Measurements from ENCODE around the gene P3H2.
A peak's percentile ranks its signal among the peaks of the same experiment; 100 is the strongest.

Gene P3H2

GRCh38 chr3:190125436-190126068, 4.9 kb upstream of the P3H2 start:
- H3K4me1 ChIP-seq (ENCODE audit: insufficient read depth, low read length), result peaks cover 11% of the 10 kb centered on the region; the same call in 1 of the 2 replicates
- H3K4me3 ChIP-seq (ENCODE audit: low read length), result no peak overlapping the region
- H3K27me3 ChIP-seq (ENCODE audit: insufficient read depth, low read length), result peaks cover 7% of the 10 kb centered on the region
- 93% methylated on average over 7 of the region's 9 CpGs for WGBS
- no peaks in the 10 kb centered on the region for H3K9me3 ChIP-seq (ENCODE audit: insufficient read depth, low read depth, low read length)
- no peak overlapping the region for H3K27ac ChIP-seq (ENCODE audit: low read depth, low read length)
- no peaks in the 10 kb centered on the region for H3K36me3 ChIP-seq (ENCODE audit: insufficient read depth, low read length)
- no peak overlapping the region for H3K9ac ChIP-seq (ENCODE audit: low read depth, low read length)

- Histone ChIP-seq H3K4me1 (ENCODE audit: insufficient read depth, low read length) (peaks cover 11% of the 10 kb centered on the region; the same call in 1 of the 2 replicates), H3K9me3 (ENCODE audit: insufficient read depth, low read depth, low read length) (no peaks in the 10 kb centered on the region), H3K36me3 (ENCODE audit: insufficient read depth, low read length) (no peaks in the 10 kb centered on the region), H3K9ac (ENCODE audit: low read depth, low read length) (no peak overlapping the region), H3K27ac (ENCODE audit: low read depth, low read length) (no peak overlapping the region), H3K27me3 (ENCODE audit: insufficient read depth, low read length) (peaks cover 18% of the 10 kb centered on the region), H3K4me3 (ENCODE audit: low read length) (no peak overlapping the region)
- WGBS, result 70% methylated on average over 3 of the region's 3 CpGs
Observed at GRCh38 chr3:190124067-190124466, 3.4 kb upstream of the P3H2 start.

- 74% methylated on average over 8 of the region's 8 CpGs for WGBS
- no peak overlapping the region for H3K4me3 ChIP-seq (ENCODE audit: low read length)
- H3K36me3 ChIP-seq (ENCODE audit: insufficient read depth, low read length), result no peaks in the 10 kb centered on the region
- H3K9ac ChIP-seq (ENCODE audit: low read depth, low read length), result no peak overlapping the region
- no peaks in the 10 kb centered on the region for H3K9me3 ChIP-seq (ENCODE audit: insufficient read depth, low read depth, low read length)
- H3K4me1 ChIP-seq (ENCODE audit: insufficient read depth, low read length), result peaks cover 18% of the 10 kb centered on the region
- no peak overlapping the region for H3K27ac ChIP-seq (ENCODE audit: low read depth, low read length)
- H3K27me3 ChIP-seq (ENCODE audit: insufficient read depth, low read length), result peaks cover 18% of the 10 kb centered on the region
Observed at GRCh38 chr3:190122198-190122771, 1.6 kb upstream of the P3H2 start.

- Histone ChIP-seq H3K4me1 (ENCODE audit: insufficient read depth, low read length) (peaks cover 27% of the 10 kb centered on the region), H3K36me3 (ENCODE audit: insufficient read depth, low read length) (no peaks in the 10 kb centered on the region), H3K9me3 (ENCODE audit: insufficient read depth, low read depth, low read length) (no peaks in the 10 kb centered on the region), H3K9ac (ENCODE audit: low read depth, low read length) (no peak overlapping the region), H3K27ac (ENCODE audit: low read depth, low read length) (no peak overlapping the region), H3K4me3 (ENCODE audit: low read length) (no peak overlapping the region; the same call in 1 of the 2 replicates), H3K27me3 (ENCODE audit: insufficient read depth, low read length) (peaks cover 18% of the 10 kb centered on the region)
- 89% methylated on average over 12 of the region's 12 CpGs for WGBS
Observed at GRCh38 chr3:190121383-190121782, 686 bp upstream of the P3H2 start.

GRCh38 chr3:190121061-190121377, 322 bp upstream of the P3H2 start:
- Histone ChIP-seq H3K4me3 (ENCODE audit: low read length) (peak overlapping the region; percentile 82), H3K4me1 (ENCODE audit: insufficient read depth, low read length) (peaks cover 29% of the 10 kb centered on the region), H3K36me3 (ENCODE audit: insufficient read depth, low read length) (no peaks in the 10 kb centered on the region), H3K9ac (ENCODE audit: low read depth, low read length) (no peak overlapping the region), H3K27ac (ENCODE audit: low read depth, low read length) (no peak overlapping the region), H3K27me3 (ENCODE audit: insufficient read depth, low read length) (peaks cover 18% of the 10 kb centered on the region), H3K9me3 (ENCODE audit: insufficient read depth, low read depth, low read length) (no peaks in the 10 kb centered on the region)
- WGBS, result 37% methylated on average over 10 of the region's 13 CpGs

- no peaks in the 10 kb centered on the region for H3K36me3 ChIP-seq (ENCODE audit: insufficient read depth, low read length)
- H3K9me3 ChIP-seq (ENCODE audit: insufficient read depth, low read depth, low read length), result no peaks in the 10 kb centered on the region
Observed at GRCh38 chr3:190119461-190120268, 1.0 kb downstream of the P3H2 start.

GRCh38 chr3:190118438-190118837, 2.3 kb downstream of the P3H2 start:
- peaks cover 18% of the 10 kb centered on the region for H3K27me3 ChIP-seq (ENCODE audit: insufficient read depth, low read length)
- no peak overlapping the region for H3K27ac ChIP-seq (ENCODE audit: low read depth, low read length)
- H3K9me3 ChIP-seq (ENCODE audit: insufficient read depth, low read depth, low read length), result no peaks in the 10 kb centered on the region
- no peaks in the 10 kb centered on the region for H3K36me3 ChIP-seq (ENCODE audit: insufficient read depth, low read length)
- peaks cover 29% of the 10 kb centered on the region for H3K4me1 ChIP-seq (ENCODE audit: insufficient read depth, low read length)
- WGBS, result 91% methylated on average over 3 of the region's 3 CpGs
- no peak overlapping the region for H3K9ac ChIP-seq (ENCODE audit: low read depth, low read length)
- peak overlapping the region; percentile 17; the same call in 1 of the 2 replicates for H3K4me3 ChIP-seq (ENCODE audit: low read length)

More at GRCh38 chr3:190119461-190120268, 1.0 kb downstream of the P3H2 start:
- Histone ChIP-seq H3K4me3 (ENCODE audit: low read length) (peak overlapping the region; percentile 82), H3K9ac (ENCODE audit: low read depth, low read length) (peak overlapping the region; percentile 21; the same call in 1 of the 2 replicates), H3K27me3 (ENCODE audit: insufficient read depth, low read length) (peaks cover 18% of the 10 kb centered on the region), H3K27ac (ENCODE audit: low read depth, low read length) (no peak overlapping the region), H3K4me1 (ENCODE audit: insufficient read depth, low read length) (peaks cover 29% of the 10 kb centered on the region)
- WGBS, result 18% methylated on average over 8 of the region's 9 CpGs

GRCh38 chr3:190117981-190118380, 2.7 kb downstream of the P3H2 start:
- Histone ChIP-seq H3K4me1 (ENCODE audit: insufficient read depth, low read length) (peaks cover 29% of the 10 kb centered on the region), H3K9ac (ENCODE audit: low read depth, low read length) (no peak overlapping the region), H3K36me3 (ENCODE audit: insufficient read depth, low read length) (no peaks in the 10 kb centered on the region), H3K9me3 (ENCODE audit: insufficient read depth, low read depth, low read length) (no peaks in the 10 kb centered on the region), H3K27ac (ENCODE audit: low read depth, low read length) (no peak overlapping the region), H3K4me3 (ENCODE audit: low read length) (peak overlapping the region; percentile 17), H3K27me3 (ENCODE audit: insufficient read depth, low read length) (peaks cover 18% of the 10 kb centered on the region)
- 87% methylated on average over 2 of the region's 2 CpGs for WGBS

GRCh38 chr3:190116551-190117067, 4.1 kb downstream of the P3H2 start:
- no peak overlapping the region for H3K27ac ChIP-seq (ENCODE audit: low read depth, low read length)
- H3K4me1 ChIP-seq (ENCODE audit: insufficient read depth, low read length), result peaks cover 23% of the 10 kb centered on the region
- 88% methylated on average over 3 of the region's 3 CpGs for WGBS
- H3K27me3 ChIP-seq (ENCODE audit: insufficient read depth, low read length), result peaks cover 17% of the 10 kb centered on the region
- no peaks in the 10 kb centered on the region for H3K9me3 ChIP-seq (ENCODE audit: insufficient read depth, low read depth, low read length)
- H3K9ac ChIP-seq (ENCODE audit: low read depth, low read length), result no peak overlapping the region
- no peaks in the 10 kb centered on the region for H3K36me3 ChIP-seq (ENCODE audit: insufficient read depth, low read length)
- H3K4me3 ChIP-seq (ENCODE audit: low read length), result no peak overlapping the region

- no peak overlapping the region for H3K27ac ChIP-seq (ENCODE audit: low read depth, low read length)
Observed at GRCh38 chr3:190110826-190111225, 9.9 kb downstream of the P3H2 start.

GRCh38 chr3:190109441-190109840, 11.3 kb downstream of the P3H2 start:
- Histone ChIP-seq H3K4me1 (ENCODE audit: insufficient read depth, low read length) (peaks cover 5% of the 10 kb centered on the region; the same call in 1 of the 2 replicates), H3K9me3 (ENCODE audit: insufficient read depth, low read depth, low read length) (no peaks in the 10 kb centered on the region), H3K9ac (ENCODE audit: low read depth, low read length) (no peak overlapping the region), H3K4me3 (ENCODE audit: low read length) (no peak overlapping the region), H3K27me3 (ENCODE audit: insufficient read depth, low read length) (no peaks in the 10 kb centered on the region), H3K27ac (ENCODE audit: low read depth, low read length) (no peak overlapping the region), H3K36me3 (ENCODE audit: insufficient read depth, low read length) (no peaks in the 10 kb centered on the region)

More at GRCh38 chr3:190110826-190111225, 9.9 kb downstream of the P3H2 start:
- Histone ChIP-seq H3K9ac (ENCODE audit: low read depth, low read length) (no peak overlapping the region), H3K27me3 (ENCODE audit: insufficient read depth, low read length) (no peaks in the 10 kb centered on the region), H3K4me1 (ENCODE audit: insufficient read depth, low read length) (0 out of 2 replicates have a peak, but pooled peaks cover 5% of the 10 kb centered on the region), H3K9me3 (ENCODE audit: insufficient read depth, low read depth, low read length) (no peaks in the 10 kb centered on the region), H3K4me3 (ENCODE audit: low read length) (no peak overlapping the region), H3K36me3 (ENCODE audit: insufficient read depth, low read length) (no peaks in the 10 kb centered on the region)
- WGBS, result 76% methylated on average over 1 of the region's 1 CpG
